Lower lobe of right lung (tissue), 2 donors: Measurements from ENCODE around the gene ZNF277. TPM values are rescaled to one million over a fixed set of nuclear protein-coding genes. Genes with fewer than 3 reads are reported as not detected.
"Not testable (repeated sequence)": the region's sequence is repeated elsewhere in the genome, so short reads cannot be mapped to it uniquely, and the experiment has no call there.

ENCODE experiments used
- ATAC-seq, 2 donors: fragments of 200-7000 bp; cut with Tn5 transposase; one replicate each; pipeline ENCODE4 v1.9.1; 2020 to 2022; ENCODE audit warnings: mild to moderate bottlenecking in 2 of 2, moderate library complexity in 2 of 2
- DNase-seq: peaks from one replicate; pipeline ENCODE4 v3.0.0-alpha.2; 2020
- H3K27ac ChIP-seq: fragments of 200-600 bp; one replicate; pipeline ENCODE4 v1.8.0; 2022
- H3K27me3 ChIP-seq: fragments of 200-600 bp; one replicate; pipeline ENCODE4 v1.8.0; 2022; ENCODE audit warnings: low read depth
- H3K36me3 ChIP-seq: fragments of 200-600 bp; one replicate; pipeline ENCODE4 v1.8.0; 2022; ENCODE audit warnings: mild to moderate bottlenecking
- H3K4me1 ChIP-seq: fragments of 200-600 bp; one replicate; pipeline ENCODE4 v1.8.0; 2022
- H3K4me3 ChIP-seq: fragments of 200-600 bp; one replicate; pipeline ENCODE4 v1.8.0; 2022; ENCODE audit warnings: mild to moderate bottlenecking
- H3K9me3 ChIP-seq: fragments of 200-600 bp; one replicate; pipeline ENCODE4 v1.8.0; 2022
- intact Hi-C: fragments of 100-400 bp; cut with DNase I; formaldehyde crosslinking; loops from one replicate; pipeline ENCODE4 v1.11.0; 2022
- total RNA-seq: library from RNA; stranded (reverse); fragmentation: NEBNext Ultra II Directional; extraction: Animal tissue kit (Norgen Biotek cat#: 25700); gene quantifications from one replicate; pipeline ENCODE4 v1.2.1, GENCODE V29; 2021
- TF ChIP-seq, protein P1 (sequence below): fragments of 200-600 bp; IDR thresholded peaks from one replicate; pipeline ENCODE4 v1.8.0; 2022; ENCODE audit warnings: antibody characterized with exemption, mild to moderate bottlenecking
- donor health status: DM: no; HTN: yes; CAD: no; lungs with severe emphysema.

The ZNF277 gene
- total RNA-seq, 1 donor from 2014 or later: 33.3 TPM

DNA sequence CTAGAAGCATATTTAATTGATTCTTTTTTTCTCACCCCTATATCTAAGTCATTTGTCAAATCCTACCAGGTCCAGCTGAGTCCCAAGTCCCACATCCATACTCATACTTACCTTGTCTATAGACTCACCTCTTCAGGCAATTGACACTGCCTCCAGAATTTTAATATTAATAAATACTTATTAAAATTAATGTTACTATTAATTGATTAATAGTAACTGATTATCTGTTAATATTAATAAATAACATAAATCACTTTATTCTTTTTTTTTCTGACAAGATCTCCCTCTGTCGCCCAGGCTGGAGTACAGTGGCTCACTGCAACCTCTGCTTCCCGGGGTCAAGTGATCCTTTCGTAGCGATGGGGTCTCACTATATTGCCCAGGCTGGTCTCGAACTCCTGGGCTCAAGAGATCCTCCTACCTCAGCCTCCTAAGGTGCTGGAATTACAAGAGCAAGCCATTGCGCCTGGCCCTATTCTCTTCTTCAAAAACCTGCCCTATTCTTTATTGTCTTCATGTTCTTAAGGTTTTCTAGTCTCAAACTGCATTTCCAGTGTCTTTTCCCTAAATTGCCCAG is 94.4 kb downstream of the ZNF277 start:
- H3K27me3 ChIP-seq: no peaks in the 10 kb centered on the region
- TF ChIP-seq, protein P1, sequence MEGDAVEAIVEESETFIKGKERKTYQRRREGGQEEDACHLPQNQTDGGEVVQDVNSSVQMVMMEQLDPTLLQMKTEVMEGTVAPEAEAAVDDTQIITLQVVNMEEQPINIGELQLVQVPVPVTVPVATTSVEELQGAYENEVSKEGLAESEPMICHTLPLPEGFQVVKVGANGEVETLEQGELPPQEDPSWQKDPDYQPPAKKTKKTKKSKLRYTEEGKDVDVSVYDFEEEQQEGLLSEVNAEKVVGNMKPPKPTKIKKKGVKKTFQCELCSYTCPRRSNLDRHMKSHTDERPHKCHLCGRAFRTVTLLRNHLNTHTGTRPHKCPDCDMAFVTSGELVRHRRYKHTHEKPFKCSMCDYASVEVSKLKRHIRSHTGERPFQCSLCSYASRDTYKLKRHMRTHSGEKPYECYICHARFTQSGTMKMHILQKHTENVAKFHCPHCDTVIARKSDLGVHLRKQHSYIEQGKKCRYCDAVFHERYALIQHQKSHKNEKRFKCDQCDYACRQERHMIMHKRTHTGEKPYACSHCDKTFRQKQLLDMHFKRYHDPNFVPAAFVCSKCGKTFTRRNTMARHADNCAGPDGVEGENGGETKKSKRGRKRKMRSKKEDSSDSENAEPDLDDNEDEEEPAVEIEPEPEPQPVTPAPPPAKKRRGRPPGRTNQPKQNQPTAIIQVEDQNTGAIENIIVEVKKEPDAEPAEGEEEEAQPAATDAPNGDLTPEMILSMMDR: no peak
- intact Hi-C loops: no loop called here
- no peaks in the 10 kb centered on the region for H3K9me3 ChIP-seq
- H3K4me1 ChIP-seq: no peaks in the 10 kb centered on the region
- ATAC-seq (no peak), DNase-seq (no peak)
- H3K4me3 ChIP-seq: no peak overlapping the region
- no peak overlapping the region for H3K27ac ChIP-seq
- peaks cover 13% of the 10 kb centered on the region for H3K36me3 ChIP-seq

DNA sequence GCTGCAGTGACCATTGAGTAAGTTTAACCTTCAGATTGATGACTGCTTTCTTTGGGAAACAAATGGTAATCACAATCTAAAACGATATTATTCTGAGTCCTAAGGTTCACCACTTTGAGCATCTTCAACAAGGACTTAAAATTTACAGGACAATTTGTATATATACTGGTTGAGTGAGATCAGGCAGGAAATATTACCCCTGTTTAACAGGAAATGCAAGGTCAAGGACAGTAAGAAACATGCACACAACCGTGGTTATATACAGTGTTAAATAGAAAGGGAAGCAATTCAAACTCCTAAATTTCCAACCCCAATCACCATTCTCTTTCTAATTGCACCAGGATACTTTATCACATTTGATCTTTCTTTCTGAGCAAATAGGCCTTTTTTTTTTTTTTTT is 96.1 kb downstream of the ZNF277 start:
- Histone ChIP-seq H3K4me1 (no peaks in the 10 kb centered on the region), H3K36me3 (peaks cover 17% of the 10 kb centered on the region), H3K27ac (no peak overlapping the region), H3K4me3 (no peak overlapping the region), H3K9me3 (no peaks in the 10 kb centered on the region), H3K27me3 (no peaks in the 10 kb centered on the region)
- ATAC-seq (no peak), DNase-seq (no peak)
- TF ChIP-seq, protein P1: no peak
- intact Hi-C loops: no loop called here

DNA sequence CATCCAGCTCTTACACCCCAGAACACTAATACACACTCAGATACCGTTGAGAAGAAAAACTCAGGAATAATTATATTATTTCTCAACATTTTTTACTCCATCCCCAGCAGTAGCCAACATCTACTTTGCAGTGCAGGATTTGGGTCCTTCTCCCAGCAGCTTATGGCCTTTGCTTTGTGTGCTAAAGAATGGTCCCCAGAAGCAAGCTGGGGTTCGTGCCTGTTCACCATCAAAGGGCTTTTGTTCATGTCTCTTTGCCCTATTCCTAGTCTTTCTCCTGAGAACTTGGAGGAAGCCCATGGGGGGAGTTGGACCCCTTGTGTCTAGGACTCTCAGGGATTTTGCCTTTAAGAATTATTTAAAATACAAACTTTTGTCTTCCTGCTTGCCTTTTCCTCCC is 100.4 kb downstream of the ZNF277 start:
- Histone ChIP-seq H3K36me3 (peaks cover 4% of the 10 kb centered on the region), H3K4me3 (no peak overlapping the region), H3K9me3 (no peaks in the 10 kb centered on the region), H3K4me1 (no peaks in the 10 kb centered on the region), H3K27ac (no peak overlapping the region), H3K27me3 (no peaks in the 10 kb centered on the region)
- TF ChIP-seq, protein P1: no peak
- DNase-seq (no peak), ATAC-seq (no peak)
- intact Hi-C loops: no loop called here

DNA sequence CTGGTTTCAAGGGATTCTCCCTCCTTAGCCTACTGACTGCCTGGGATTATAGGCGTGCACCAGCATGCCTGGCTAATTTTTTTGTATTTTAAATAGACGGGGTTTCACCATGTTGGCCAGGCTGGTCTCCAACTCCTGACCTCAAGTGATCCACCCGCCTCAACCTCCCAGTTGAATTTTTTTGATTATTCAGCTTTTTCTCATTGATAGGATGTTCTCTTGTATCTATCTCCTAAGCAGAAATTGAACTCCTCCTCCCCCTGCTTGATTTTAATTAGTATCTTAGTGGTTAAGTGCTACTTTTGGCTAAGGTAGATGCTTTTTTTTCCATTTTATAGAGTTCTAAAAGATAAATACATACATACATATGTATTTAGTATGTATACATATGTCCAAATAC is 101.0 kb downstream of the ZNF277 start:
- TF ChIP-seq, protein P1: no peak
- intact Hi-C loops: no loop called here
- Histone ChIP-seq H3K36me3 (peaks cover 4% of the 10 kb centered on the region), H3K4me1 (no peaks in the 10 kb centered on the region), H3K9me3 (no peaks in the 10 kb centered on the region), H3K4me3 (no peak overlapping the region), H3K27me3 (no peaks in the 10 kb centered on the region), H3K27ac (no peak overlapping the region)
- DNase-seq (no peak), ATAC-seq (no peak)

DNA sequence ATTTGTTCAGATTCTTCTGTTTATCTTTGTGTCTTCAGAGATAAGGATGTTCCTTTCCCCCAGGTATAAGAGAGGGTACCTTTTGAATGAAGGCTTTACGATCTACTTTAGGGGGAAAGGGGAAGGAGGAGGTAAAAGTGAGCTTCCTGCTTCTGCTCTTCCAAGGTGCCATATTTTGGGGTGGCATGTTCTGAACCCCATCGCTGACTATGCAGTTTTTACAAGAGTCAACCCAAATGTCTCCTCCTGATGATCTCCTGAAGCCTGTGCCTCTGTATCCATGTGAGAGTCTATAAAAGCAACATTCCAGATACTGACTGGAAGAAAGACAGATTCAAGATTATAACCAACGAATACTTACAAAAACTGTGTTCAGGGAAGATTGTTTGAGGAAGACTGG is 102.5 kb downstream of the ZNF277 start:
- no peak for ATAC-seq
- no peak for DNase-seq
- Histone ChIP-seq H3K27ac (no peak overlapping the region), H3K4me1 (no peaks in the 10 kb centered on the region), H3K9me3 (no peaks in the 10 kb centered on the region), H3K36me3 (peaks cover 4% of the 10 kb centered on the region), H3K27me3 (no peaks in the 10 kb centered on the region), H3K4me3 (no peak overlapping the region)
- TF ChIP-seq, protein P1: no peak
- intact Hi-C loops: no loop called here

DNA sequence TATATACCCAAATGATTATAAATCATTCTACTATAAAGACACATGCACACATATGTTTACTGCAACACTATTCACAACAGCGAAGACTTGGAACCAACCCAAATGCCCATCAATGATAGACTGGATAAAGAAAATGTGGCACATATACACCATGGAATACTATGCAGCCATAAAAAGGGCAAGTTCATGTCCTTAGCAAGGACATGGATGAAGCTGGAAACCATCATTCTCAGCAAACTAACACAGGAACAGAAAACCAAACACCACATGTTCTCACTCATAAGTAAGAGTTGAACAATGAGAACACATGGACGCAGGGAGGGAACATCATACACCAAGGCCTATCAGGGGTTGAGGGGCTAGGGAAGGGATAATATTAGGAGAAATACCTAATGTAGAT is 110.3 kb downstream of the ZNF277 start:
- DNase-seq, H3K27ac ChIP-seq, intact Hi-C loops, H3K4me3 ChIP-seq, ATAC-seq, H3K27me3 ChIP-seq, H3K4me1 ChIP-seq, H3K9me3 ChIP-seq: not testable (repeated sequence)
- peaks cover 28% of the 10 kb centered on the region for H3K36me3 ChIP-seq
